Tibial nerve (tissue), 4 donors: ENCODE measurements around the gene IL21R. TPM values are rescaled to one million over a fixed set of nuclear protein-coding genes. Genes with fewer than 3 reads are reported as not detected.

Experiments used
- DNase-seq, 2 donors: peaks; one replicate each; pipeline ENCODE4 v3.0.0-alpha.2; 2019; ENCODE audit warnings: low spot score in 2 of 2
- H3K27ac ChIP-seq, 4 donors: fragments of 200-600 bp; sonication (generic) in 3 of 4; one replicate each; pipeline ENCODE4 v1.5.1; 2017 to 2019; ENCODE audit warnings: mild to moderate bottlenecking in 1 of 4
- H3K27me3 ChIP-seq, 2 donors: fragments of 200-600 bp; sonication (generic) in 1 of 2; one replicate each; pipeline versions ENCODE4 v1.5.1 to v1.6.0; 2017 to 2019
- H3K36me3 ChIP-seq, 3 donors: fragments of 200-600 bp; sonication (generic); one replicate each; pipeline ENCODE4 v1.5.1; 2018 to 2019
- H3K4me1 ChIP-seq, 4 donors: fragments of 200-600 bp; sonication (generic) in 3 of 4; one replicate each; pipeline ENCODE4 v1.5.1; 2017 to 2019
- H3K4me3 ChIP-seq, 4 donors: fragments of 200-600 bp; sonication (generic) in 3 of 4; one replicate each; pipeline ENCODE4 v1.5.1; 2017 to 2019; ENCODE audit warnings: mild to moderate bottlenecking in 1 of 4, moderate library complexity in 1 of 4
- H3K9me3 ChIP-seq, 4 donors: fragments of 200-600 bp; sonication (generic) in 3 of 4; one replicate each; pipeline ENCODE4 v1.5.1; 2017 to 2019
- CTCF ChIP-seq, 5 experiments: fragments of 200-600 bp in 3 of 5; fragments of 450-650 bp in 2 of 5; sonication (generic) in 3 of 5; IDR thresholded peaks; one replicate each; pipeline ENCODE4 v1.5.1; 2016 to 2019; ENCODE audit warnings: antibody characterized with exemption in 5 of 5, mild to moderate bottlenecking in 3 of 5, moderate library complexity in 2 of 5
- EP300 ChIP-seq, 2 donors: sonication (generic); formaldehyde crosslinking; IDR thresholded peaks; one replicate each; pipeline ENCODE4 v1.6.1; 2017; ENCODE audit warnings: antibody characterized with exemption in 2 of 2, mild to moderate bottlenecking in 1 of 2
- POLR2A ChIP-seq, 2 donors: fragments of 450-650 bp; IDR thresholded peaks; one replicate each; pipeline ENCODE4 v1.6.1; 2017; ENCODE audit warnings: antibody characterized with exemption in 2 of 2, mild to moderate bottlenecking in 2 of 2, moderate library complexity in 2 of 2
- WGBS, 2 donors: methylation state at CpG; one replicate each; pipeline ENCODE4 v1.1.5; 2018; 5-methylcytosine and 5-hydroxymethylcytosine counted together
- total RNA-seq, 4 donors: library from RNA; depleted of rRNA; stranded (reverse); fragments of >200 nt; gene quantifications; one replicate each; pipeline ENCODE4 v1.1.0, GENCODE V29; 2016

Gene IL21R
- total RNA-seq, 4 donors from 2014 or later = 0.21 to 1.2 TPM; not detected in 2

- Histone ChIP-seq H3K4me3 (no peak overlapping the region), H3K36me3 (no peaks in the 10 kb centered on the region), H3K4me1 (peaks cover 0 to 18% (median 7%) of the 10 kb centered on the region in 4 donors), H3K27ac (no peak overlapping the region), H3K27me3 (peaks cover 0 to 8% of the 10 kb centered on the region in 2 donors), H3K9me3 (peaks cover 0 to 9% (median 0%) of the 10 kb centered on the region in 4 donors)
- WGBS, 2 donors = 85 to 86% methylated on average over 9 to 10 of the region's 10 CpGs
- DNase-seq = no peak
- TF ChIP-seq EP300 (IDR thresholded peaks at IDR 0.05) (no peak), CTCF (IDR thresholded peaks at IDR 0.05) (no peak), POLR2A (IDR thresholded peaks at IDR 0.05) (no peak)
These were observed 2.3 kb downstream of the IL21R start for GRCh38 chr16:27404163-27404823.

- DNase-seq = no peak
- Histone ChIP-seq H3K4me1 (peaks cover 0 to 18% (median 7%) of the 10 kb centered on the region in 4 donors), H3K27ac (no peak overlapping the region), H3K4me3 (no peak overlapping the region), H3K36me3 (no peaks in the 10 kb centered on the region), H3K9me3 (peaks cover 0 to 13% (median 0%) of the 10 kb centered on the region in 4 donors), H3K27me3 (peaks cover 0 to 8% of the 10 kb centered on the region in 2 donors)
- TF ChIP-seq EP300 (IDR thresholded peaks at IDR 0.05) (no peak), POLR2A (IDR thresholded peaks at IDR 0.05) (no peak), CTCF (IDR thresholded peaks at IDR 0.05) (no peak)
- 44 to 52% methylated on average over 16 to 19 of the region's 19 CpGs for WGBS, 2 donors
These were observed 3.8 kb downstream of the IL21R start for GRCh38 chr16:27405546-27406451.

GRCh38 chr16:27406511-27407128, 4.6 kb downstream of the IL21R start:
- 72 to 79% methylated on average over 6 of the region's 6 CpGs for WGBS, 2 donors
- TF ChIP-seq POLR2A (IDR thresholded peaks at IDR 0.05) (no peak), EP300 (IDR thresholded peaks at IDR 0.05) (no peak), CTCF (IDR thresholded peaks at IDR 0.05) (no peak)
- H3K27ac ChIP-seq = no peak overlapping the region
- DNase-seq = no peak
- H3K9me3 ChIP-seq = peaks cover 0 to 14% (median 0%) of the 10 kb centered on the region in 4 donors
- H3K36me3 ChIP-seq = no peaks in the 10 kb centered on the region
- peaks cover 0 to 8% of the 10 kb centered on the region in 2 donors for H3K27me3 ChIP-seq
- H3K4me3 ChIP-seq = no peak overlapping the region
- H3K4me1 ChIP-seq = peaks cover 0 to 9% (median 5%) of the 10 kb centered on the region in 4 donors

- no peak for TF ChIP-seq POLR2A (IDR thresholded peaks at IDR 0.05)
- TF ChIP-seq EP300 (IDR thresholded peaks at IDR 0.05) = no peak
- no peak for TF ChIP-seq CTCF (IDR thresholded peaks at IDR 0.05)
- no peak for DNase-seq
- H3K36me3 ChIP-seq = no peaks in the 10 kb centered on the region
- H3K9me3 ChIP-seq = peaks cover 0 to 19% (median 0%) of the 10 kb centered on the region in 4 donors
- peaks cover 0 to 4% (median 2%) of the 10 kb centered on the region in 4 donors for H3K4me1 ChIP-seq
- H3K4me3 ChIP-seq = no peak overlapping the region
- H3K27ac ChIP-seq = no peak overlapping the region
- H3K27me3 ChIP-seq = peaks cover 0 to 8% of the 10 kb centered on the region in 2 donors
- 86 to 87% methylated on average over 2 of the region's 2 CpGs for WGBS, 2 donors
These were observed 5.2 kb downstream of the IL21R start for GRCh38 chr16:27407133-27407532.
